Naive B cell (primary cell): ENCODE results near the gene RNH1. TPM values are rescaled to one million over a fixed set of nuclear protein-coding genes. Genes with fewer than 3 reads are reported as not detected.

Experiments used
- ATAC-seq, 2 donors: fragments of 150-1000 bp; cut with Tn5 transposase; 2 replicates each; pipeline ENCODE4 v1.10.0; 2021; ENCODE audit warnings: low read depth in 2 of 2, mild to moderate bottlenecking in 2 of 2, moderate library complexity in 2 of 2
- DNase-seq: peaks from one replicate; pipeline ENCODE4 v3.0.0; 2022
- H3K27ac Mint-ChIP-seq, 6 donors: one replicate each; pipeline ENCODE4 v1.8.0; 2020 to 2022; ENCODE audit warnings: mild to moderate bottlenecking in 6 of 6, mixed read lengths in 6 of 6, moderate library complexity in 5 of 6, inconsistent platforms in 2 of 6
- H3K27me3 Mint-ChIP-seq, 3 donors: one replicate each; pipeline ENCODE4 v1.8.0; 2021 to 2022; ENCODE audit warnings: mixed read lengths in 3 of 3, mild to moderate bottlenecking in 1 of 3
- H3K36me3 Mint-ChIP-seq, 2 donors: one replicate each; pipeline ENCODE4 v1.8.0; 2020 to 2022; ENCODE audit warnings: mixed read lengths in 2 of 2, inconsistent platforms in 1 of 2, mild to moderate bottlenecking in 1 of 2
- H3K4me1 Mint-ChIP-seq, 3 donors: one replicate each; pipeline ENCODE4 v1.8.0; 2020 to 2022; ENCODE audit warnings: mixed read lengths in 3 of 3, inconsistent platforms in 1 of 3, mild to moderate bottlenecking in 1 of 3, moderate library complexity in 1 of 3
- H3K4me3 Mint-ChIP-seq, 8 donors: one replicate each; pipeline ENCODE4 v1.8.0; 2020 to 2022; ENCODE audit warnings: mild to moderate bottlenecking in 8 of 8, mixed read lengths in 8 of 8, moderate library complexity in 8 of 8, inconsistent platforms in 2 of 8
- H3K9me3 Mint-ChIP-seq, 7 donors: one replicate each; pipeline ENCODE4 v1.8.0; 2020 to 2022; ENCODE audit warnings: mixed read lengths in 7 of 7, mild to moderate bottlenecking in 5 of 7, inconsistent platforms in 2 of 7, moderate library complexity in 1 of 7
- polyA plus RNA-seq, 6 donors: library from polyadenylated mRNA; unstranded; fragments of 300-500 nt; fragmentation: Illumina TruSeq; gene quantifications; one replicate each; pipeline ENCODE4 v1.2.3, GENCODE V29; 2021; ENCODE audit warnings: low read depth in 6 of 6

Gene RNH1
- 100 to 1,000 TPM in 4 of 6 donors, 10 to 100 TPM in 2; 73.2 to 132 (median 114) TPM for polyA plus RNA-seq

DNA sequence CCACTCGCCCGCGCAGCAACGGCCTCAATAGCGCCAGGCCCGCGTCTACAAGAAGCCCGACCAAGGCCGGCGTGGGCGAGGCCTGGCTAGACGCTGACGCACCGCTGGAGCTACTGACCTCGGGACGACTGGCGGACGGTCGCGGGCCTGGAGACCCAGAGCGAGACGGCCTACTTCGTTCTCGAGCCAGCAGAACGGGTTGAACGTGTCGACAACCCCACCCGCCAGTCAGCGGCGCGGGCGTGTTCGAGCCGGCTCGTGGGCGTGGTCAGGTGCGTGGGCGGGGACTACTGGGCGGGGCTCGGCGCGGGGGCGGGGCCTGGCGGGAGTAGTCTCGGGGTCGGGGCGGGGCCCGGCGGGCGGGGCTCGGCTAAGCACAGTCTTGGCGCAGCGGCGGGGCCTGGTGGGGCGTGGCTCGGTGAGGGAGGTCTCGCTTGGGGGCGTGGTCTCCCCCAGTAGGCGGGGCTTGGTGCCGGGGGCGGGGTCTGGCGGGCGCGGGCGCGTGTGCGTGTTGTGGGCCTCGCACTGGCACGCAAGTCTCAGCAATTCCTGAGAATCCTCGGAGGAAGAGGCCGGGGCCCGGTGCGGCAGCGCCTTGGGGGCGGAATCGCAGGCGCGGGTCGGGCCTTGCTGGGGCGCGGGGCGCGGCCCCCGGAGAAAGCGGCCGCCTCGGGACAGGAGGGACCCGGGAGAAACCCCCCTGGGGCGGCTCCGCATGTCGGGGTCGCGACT lies at the start of gene RNH1:
RNH1 (minus strand) TSS at position 248 of the 732 bp plus-strand sequence. CDS start 5,080 bp downstream, outside the sequence.
- Mint-ChIP-seq H3K36me3 (peaks cover 0 to 4% of the 10 kb centered on the region in 2 donors), H3K27ac (peak within 1 kb of the TSS; percentile 99 to 100 (median 100)), H3K9me3 (no peaks in the 10 kb centered on the region), H3K4me1 (peaks cover 0 to 29% (median 26%) of the 10 kb centered on the region in 3 donors), H3K27me3 (peaks cover 0 to 7% (median 0%) of the 10 kb centered on the region in 3 donors), H3K4me3 (peak within 1 kb of the TSS; percentile 87 to 100 (median 98))
- ATAC-seq (peak; percentile 62 to 65), DNase-seq (peak; percentile 96)

DNA sequence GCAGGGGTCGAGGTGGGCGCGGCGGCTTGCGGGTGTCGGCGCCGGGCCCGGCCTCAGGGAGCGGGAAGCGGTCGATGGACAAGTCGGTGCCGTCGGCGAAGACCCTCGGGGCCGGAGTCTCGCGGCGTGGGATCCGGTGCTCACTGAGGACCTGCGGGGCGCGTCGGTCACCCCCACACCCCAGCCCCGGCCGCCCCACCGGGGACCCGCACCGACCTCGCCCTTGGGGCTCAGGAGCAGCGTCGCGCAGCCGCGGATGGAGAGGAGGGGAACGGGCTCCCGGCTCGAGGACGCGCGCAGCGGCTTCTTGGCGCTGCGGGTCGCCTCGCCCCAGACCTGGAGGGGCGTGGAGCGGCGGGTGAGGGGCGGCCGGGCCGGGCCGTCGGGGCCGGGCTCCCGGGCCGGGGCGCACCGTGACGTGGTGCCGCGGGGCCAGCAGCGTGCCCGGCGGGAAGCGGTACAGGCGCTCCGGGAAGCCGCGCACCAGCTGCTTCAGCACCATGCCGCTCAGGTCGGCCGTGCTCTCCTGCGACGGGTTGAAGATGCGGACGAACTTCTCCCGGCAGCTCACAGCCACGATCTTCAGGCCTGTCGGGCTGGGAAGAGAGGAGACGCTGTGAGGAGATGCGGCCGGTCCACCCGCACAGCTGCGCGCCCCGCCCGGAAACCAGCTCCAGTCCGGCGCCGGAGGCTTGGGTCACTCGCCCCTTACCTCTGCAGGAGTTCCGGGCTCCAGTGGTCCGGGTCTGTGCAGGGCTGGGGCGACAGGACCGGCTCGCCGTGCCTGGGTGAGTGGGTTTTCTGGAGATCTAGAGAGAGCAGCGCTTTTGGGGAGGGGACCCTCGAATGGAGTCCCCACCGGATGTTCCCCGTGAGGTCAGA lies 49.0 kb upstream of the RNH1 start:
- no peaks in the 10 kb centered on the region for H3K36me3 Mint-ChIP-seq
- no peaks in the 10 kb centered on the region for H3K27me3 Mint-ChIP-seq
- DNase-seq (no peak), ATAC-seq (no peak)
- H3K27ac Mint-ChIP-seq: peak overlapping the region in 1 of 6 donors; percentile 74
- H3K4me3 Mint-ChIP-seq: peak overlapping the region; percentile 29 to 72 (median 58)
- peaks cover 4 to 22% (median 11%) of the 10 kb centered on the region in 3 donors for H3K4me1 Mint-ChIP-seq
- no peaks in the 10 kb centered on the region for H3K9me3 Mint-ChIP-seq

- peak; percentile 29 for DNase-seq
- Mint-ChIP-seq H3K4me3 (peak overlapping the region in 3 of 8 donors; percentile 32 to 72 (median 58)), H3K4me1 (peaks cover 4 to 22% (median 11%) of the 10 kb centered on the region in 3 donors), H3K9me3 (no peaks in the 10 kb centered on the region), H3K27ac (no peak overlapping the region), H3K27me3 (no peaks in the 10 kb centered on the region), H3K36me3 (no peaks in the 10 kb centered on the region)
- peak; percentile 22 to 25 for ATAC-seq
These were observed 48.3 kb upstream of the RNH1 start for GRCh38 chr11:555227-555779.

DNA sequence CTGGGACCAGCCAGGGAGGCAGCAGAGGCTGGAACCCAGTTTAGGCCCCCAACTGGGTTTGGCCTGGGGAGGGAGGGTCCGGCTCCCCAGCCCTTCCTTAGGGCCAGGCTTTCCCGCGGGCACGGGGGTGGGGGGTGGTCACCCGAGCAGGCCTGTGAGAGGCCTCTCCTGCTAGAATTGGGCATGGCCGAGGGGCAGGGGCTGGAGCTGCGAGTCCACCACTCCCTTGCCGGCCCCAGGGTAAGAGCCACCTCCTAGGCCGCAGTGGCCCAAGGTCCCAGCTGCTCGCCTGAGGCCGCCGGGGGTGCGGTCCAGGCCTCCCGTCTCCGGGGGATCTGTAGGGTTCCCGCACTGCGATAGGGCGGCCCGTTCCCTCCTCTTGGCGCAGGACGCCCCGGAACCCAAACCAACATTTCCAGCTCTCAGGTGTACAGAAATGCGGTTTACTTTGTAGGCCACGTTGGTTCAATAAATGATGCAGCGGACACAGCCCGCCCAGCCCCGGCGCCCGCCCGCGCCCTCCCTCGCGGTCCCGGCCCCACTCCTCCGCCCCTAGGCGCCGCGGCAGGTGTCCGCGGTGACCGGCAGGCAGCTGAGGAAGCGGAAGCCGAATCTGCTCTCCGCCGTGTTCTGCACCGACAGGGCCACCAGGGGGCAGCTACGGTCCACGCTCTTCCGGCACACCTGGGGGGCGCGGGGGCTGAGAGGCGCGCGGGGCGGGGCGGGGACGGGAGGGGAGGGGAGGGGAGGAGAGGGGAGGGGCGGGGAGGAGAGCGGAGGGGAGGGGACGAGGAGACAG lies 47.6 kb upstream of the RNH1 start:
- H3K4me1 Mint-ChIP-seq: peaks cover 0 to 16% (median 6%) of the 10 kb centered on the region in 3 donors
- no peaks in the 10 kb centered on the region for H3K9me3 Mint-ChIP-seq
- H3K27ac Mint-ChIP-seq: peak overlapping the region in 1 of 6 donors; percentile 41
- peak; percentile 78 for DNase-seq
- no peaks in the 10 kb centered on the region for H3K27me3 Mint-ChIP-seq
- H3K4me3 Mint-ChIP-seq: peak overlapping the region in 5 of 8 donors; percentile 24 to 72 (median 58)
- peak; percentile 84 to 90 for ATAC-seq
- H3K36me3 Mint-ChIP-seq: no peaks in the 10 kb centered on the region

GRCh38 chr11:553988-554340 lies 46.9 kb upstream of the RNH1 start:
- DNase-seq (no peak), ATAC-seq (no peak)
- Mint-ChIP-seq H3K36me3 (no peaks in the 10 kb centered on the region), H3K27me3 (no peaks in the 10 kb centered on the region), H3K9me3 (no peaks in the 10 kb centered on the region), H3K27ac (peak overlapping the region in 1 of 6 donors; percentile 41), H3K4me3 (peak overlapping the region in 1 of 8 donors; percentile 58), H3K4me1 (peaks cover 0 to 10% (median 5%) of the 10 kb centered on the region in 3 donors)

DNA sequence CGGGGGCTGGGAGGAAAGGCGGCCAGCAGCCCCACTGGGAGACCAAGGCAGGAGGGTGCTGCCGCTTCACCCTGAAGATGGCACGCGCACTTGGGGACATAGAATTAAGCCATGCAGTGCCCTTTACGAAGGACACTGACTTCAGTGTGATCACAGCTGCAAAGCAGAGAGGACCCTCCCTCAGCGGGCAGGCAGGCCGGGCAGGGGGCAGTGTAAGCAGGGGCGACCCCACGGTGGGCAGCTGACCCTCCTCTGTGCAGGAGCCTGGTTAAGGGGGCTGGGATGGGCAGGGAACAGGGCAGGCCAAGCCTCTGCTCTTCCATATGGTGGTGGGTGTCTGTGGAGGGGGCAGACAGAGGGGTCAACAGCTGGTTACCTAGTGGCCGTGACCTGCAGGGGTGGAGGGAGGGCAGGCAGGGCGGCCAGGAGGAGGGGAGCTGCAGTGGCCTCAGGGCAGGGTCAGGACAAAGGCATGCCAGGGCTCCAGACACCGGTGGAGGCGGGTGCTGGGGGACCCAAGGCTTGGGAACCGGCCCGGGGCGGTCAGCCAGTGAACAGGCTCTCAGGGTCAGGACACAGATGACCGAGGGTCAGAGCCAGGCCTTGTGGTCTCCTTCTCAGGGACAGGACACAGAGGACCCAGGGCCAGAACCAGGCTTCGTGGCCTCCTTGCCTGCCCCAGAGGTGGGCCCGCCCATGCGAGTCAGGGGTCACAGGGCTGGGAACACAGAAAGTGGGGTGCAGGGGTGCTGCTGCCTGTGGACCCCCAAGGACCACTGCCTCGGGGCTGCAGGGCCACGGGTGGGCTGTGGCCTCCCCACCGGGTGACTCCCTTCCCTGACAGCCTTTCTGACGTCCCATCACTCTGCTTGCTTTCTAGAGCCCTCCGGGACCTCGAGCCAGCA lies 46.3 kb upstream of the RNH1 start:
- Mint-ChIP-seq H3K4me1 (peaks cover 0 to 9% (median 5%) of the 10 kb centered on the region in 3 donors), H3K27ac (peak overlapping the region in 2 of 6 donors; percentile 69 to 81), H3K4me3 (peak overlapping the region in 3 of 8 donors; percentile 8 to 31 (median 9)), H3K9me3 (no peaks in the 10 kb centered on the region), H3K36me3 (no peaks in the 10 kb centered on the region), H3K27me3 (no peaks in the 10 kb centered on the region)
- ATAC-seq (no peak), DNase-seq (no peak)

GRCh38 chr11:551596-551995 lies 44.6 kb upstream of the RNH1 start:
- Mint-ChIP-seq H3K27ac (no peak overlapping the region), H3K27me3 (no peaks in the 10 kb centered on the region), H3K36me3 (no peaks in the 10 kb centered on the region), H3K4me3 (no peak overlapping the region), H3K4me1 (peaks cover 0 to 9% (median 0%) of the 10 kb centered on the region in 3 donors), H3K9me3 (no peaks in the 10 kb centered on the region)
- DNase-seq (no peak), ATAC-seq (no peak)

DNA sequence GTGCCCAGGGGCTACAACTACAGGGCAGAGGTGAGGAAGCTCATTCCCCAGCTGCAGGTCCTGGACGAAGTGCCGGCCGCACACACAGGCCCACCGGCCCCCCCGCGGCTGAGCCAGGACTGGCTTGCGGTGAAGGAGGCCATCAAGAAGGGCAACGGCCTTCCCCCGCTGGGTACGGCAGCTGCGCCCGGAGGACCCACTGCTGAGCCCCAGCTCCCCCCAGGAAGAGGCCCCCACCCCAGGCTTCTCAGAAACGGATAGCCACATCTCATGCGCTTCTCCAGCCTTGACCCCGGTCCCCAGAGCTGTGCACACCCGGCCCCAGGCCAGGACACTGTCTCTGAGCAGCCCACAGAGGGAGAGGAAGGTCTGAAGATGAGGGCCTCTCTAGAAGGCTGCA lies 44.1 kb upstream of the RNH1 start:
- H3K27me3 Mint-ChIP-seq: no peaks in the 10 kb centered on the region
- DNase-seq: no peak
- ATAC-seq: no peak

DNA sequence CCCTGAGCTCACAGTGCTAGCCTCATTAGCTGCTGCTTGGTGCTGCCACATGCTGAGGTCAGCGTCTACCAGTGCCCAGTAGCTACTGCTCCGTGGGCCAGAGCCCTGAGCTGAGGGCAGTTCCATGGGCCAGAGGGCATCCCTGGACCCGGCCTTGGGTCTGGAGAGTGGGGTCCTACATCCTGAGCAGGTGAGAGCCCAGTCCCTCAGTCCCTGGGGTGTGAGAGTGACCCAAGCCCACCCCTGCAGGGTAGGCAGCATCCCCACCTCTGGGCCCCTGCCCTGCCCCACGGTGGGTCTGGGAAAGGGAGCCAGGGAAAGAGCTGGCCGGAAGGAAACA lies 43.7 kb upstream of the RNH1 start:
- no peak overlapping the region for H3K27ac Mint-ChIP-seq
- H3K27me3 Mint-ChIP-seq: no peaks in the 10 kb centered on the region
- H3K36me3 Mint-ChIP-seq: no peaks in the 10 kb centered on the region
- no peak overlapping the region for H3K4me3 Mint-ChIP-seq
- no peak for DNase-seq
- no peaks in the 10 kb centered on the region for H3K9me3 Mint-ChIP-seq
- peaks cover 0 to 4% (median 0%) of the 10 kb centered on the region in 3 donors for H3K4me1 Mint-ChIP-seq
- no peak for ATAC-seq

More for the DNA sequence above, 44.1 kb upstream of the RNH1 start:
- no peaks in the 10 kb centered on the region for H3K36me3 Mint-ChIP-seq
- H3K4me1 Mint-ChIP-seq: peaks cover 0 to 4% (median 0%) of the 10 kb centered on the region in 3 donors
- H3K4me3 Mint-ChIP-seq: no peak overlapping the region
- no peaks in the 10 kb centered on the region for H3K9me3 Mint-ChIP-seq
- H3K27ac Mint-ChIP-seq: no peak overlapping the region

- no peaks in the 10 kb centered on the region for H3K36me3 Mint-ChIP-seq
- ATAC-seq (no peak), DNase-seq (no peak)
- H3K27me3 Mint-ChIP-seq: no peaks in the 10 kb centered on the region
- peaks cover 0 to 4% (median 0%) of the 10 kb centered on the region in 3 donors for H3K4me1 Mint-ChIP-seq
- H3K4me3 Mint-ChIP-seq: no peak overlapping the region
- no peak overlapping the region for H3K27ac Mint-ChIP-seq
- H3K9me3 Mint-ChIP-seq: no peaks in the 10 kb centered on the region
These were observed 43.1 kb upstream of the RNH1 start for GRCh38 chr11:550021-550745.

DNA sequence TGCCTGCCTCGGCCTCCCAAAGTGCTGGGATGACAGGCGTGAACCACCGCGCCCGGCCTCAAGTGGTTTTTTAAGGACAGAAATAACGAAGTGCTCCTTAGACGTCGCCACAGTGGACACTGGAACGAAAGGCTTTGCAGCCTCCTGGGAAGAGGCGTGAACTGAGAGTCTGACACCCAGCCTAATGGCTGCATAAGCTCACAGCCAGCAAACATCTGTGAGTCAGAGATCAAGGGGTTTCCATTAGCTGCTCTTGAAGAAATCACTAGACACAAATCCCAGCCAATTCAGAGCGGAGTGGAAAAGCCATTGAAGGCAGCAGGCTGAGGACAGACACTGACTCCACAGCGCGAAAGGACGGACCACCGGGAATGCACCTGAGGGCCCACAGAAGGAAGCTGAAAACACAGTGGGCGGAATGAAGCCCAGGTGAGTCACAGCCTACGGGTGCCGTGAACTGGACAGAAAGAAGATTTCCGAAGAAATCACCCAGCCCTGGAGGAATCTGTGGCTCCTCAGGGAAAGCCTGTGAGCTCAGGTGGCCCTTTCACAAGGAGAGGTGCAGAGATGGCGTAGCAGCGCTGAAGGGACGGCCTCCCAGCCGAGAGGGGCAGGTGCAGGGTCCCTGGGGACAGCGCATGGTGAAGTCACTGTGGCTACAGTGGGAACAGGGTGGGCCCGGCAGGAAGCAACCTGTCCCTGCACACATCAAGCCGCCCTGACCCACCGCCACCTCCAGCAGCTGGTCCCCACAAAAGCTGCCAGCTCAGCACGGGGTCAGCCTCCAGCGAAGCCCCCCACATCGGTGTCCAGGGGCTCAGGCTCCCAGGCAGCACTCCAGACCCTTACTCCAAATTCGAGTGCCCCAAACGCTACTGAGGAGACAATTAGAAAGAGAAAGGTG lies 41.9 kb upstream of the RNH1 start:
- H3K36me3 Mint-ChIP-seq: no peaks in the 10 kb centered on the region
- ATAC-seq (peak in 1 of 2 donors; percentile 25), DNase-seq (no peak)
- H3K27ac Mint-ChIP-seq: no peak overlapping the region
- no peak overlapping the region for H3K4me3 Mint-ChIP-seq
- no peaks in the 10 kb centered on the region for H3K27me3 Mint-ChIP-seq
- no peaks in the 10 kb centered on the region for H3K9me3 Mint-ChIP-seq
- peaks cover 0 to under 1% (median 0%) of the 10 kb centered on the region in 3 donors for H3K4me1 Mint-ChIP-seq
